ENCODE data around the gene PRDM7. TPM values are rescaled to one million over a fixed set of nuclear protein-coding genes. Genes with fewer than 3 reads are reported as not detected.
"Not testable (repeated sequence)": the region's sequence is repeated elsewhere in the genome, so short reads cannot be mapped to it uniquely, and the experiment has no call there.

The PRDM7 gene
- total RNA-seq, 1 donor from 2014 or later: not detected

DNA sequence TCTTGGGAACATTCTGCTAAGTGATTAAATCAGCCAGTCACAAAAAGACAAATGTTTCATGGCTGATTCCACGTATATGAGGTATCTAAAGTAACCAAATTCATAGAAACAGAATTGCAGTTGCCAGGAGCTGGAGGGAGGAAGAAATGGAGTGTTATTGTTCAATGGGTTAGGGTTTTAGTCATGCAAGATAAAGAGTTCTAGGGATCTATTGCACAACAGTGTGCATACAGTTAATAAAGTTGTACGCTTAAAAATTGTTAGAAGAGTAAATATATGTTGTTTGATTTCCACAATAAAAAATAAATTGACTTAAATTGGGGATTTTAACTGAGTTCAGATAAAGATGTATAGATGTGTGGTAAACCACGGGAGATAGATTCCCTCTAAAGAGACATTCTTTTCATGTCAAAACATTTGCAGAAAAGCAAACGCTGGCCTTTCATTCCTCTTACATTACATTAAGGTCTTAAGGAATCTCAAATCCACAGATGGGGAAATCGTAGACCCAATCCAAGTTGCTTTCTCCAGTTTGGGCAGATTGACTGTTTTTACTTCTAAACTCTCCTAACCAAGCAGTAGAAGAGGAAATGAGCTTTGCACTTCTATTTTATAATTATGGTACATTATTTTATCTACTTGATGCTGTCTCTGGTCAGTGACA is 4.6 kb downstream of the PRDM7 start:
- DNase-seq: no peak

- no peak for DNase-seq
Observed at GRCh38 chr16:90070440-90070839, 6.7 kb downstream of the PRDM7 start.

GRCh38 chr16:90061437-90061836 is 15.7 kb downstream of the PRDM7 start:
- no peak for DNase-seq

- DNase-seq: no peak
Observed at GRCh38 chr16:90057738-90058173, 19.4 kb downstream of the PRDM7 start.

GRCh38 chr16:90056521-90056920 is 20.6 kb downstream of the PRDM7 start:
- not testable (repeated sequence) for DNase-seq

GRCh38 chr16:90055371-90055770 is 21.8 kb downstream of the PRDM7 start:
- DNase-seq: no peak

DNA sequence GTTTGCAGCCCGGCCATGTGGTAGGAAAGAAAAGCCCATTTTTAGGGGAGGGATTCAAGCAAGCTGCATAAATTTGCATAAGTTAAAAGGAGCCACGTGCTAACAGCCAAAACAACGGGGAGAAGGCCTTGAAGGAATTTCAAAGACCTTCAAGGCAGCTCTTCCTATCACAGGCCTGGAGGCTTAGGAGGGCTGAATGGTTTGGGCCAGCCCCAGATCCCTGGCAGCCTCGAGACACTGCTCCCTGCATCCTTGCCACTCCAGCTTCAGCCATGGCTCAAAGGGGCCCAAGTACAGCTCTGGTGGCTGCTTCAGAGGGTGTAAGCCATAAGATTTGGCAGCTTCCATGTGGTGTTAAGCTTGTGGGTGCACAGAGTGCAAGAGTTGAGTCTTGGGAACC is 22.6 kb downstream of the PRDM7 start:
- DNase-seq: no peak

DNA sequence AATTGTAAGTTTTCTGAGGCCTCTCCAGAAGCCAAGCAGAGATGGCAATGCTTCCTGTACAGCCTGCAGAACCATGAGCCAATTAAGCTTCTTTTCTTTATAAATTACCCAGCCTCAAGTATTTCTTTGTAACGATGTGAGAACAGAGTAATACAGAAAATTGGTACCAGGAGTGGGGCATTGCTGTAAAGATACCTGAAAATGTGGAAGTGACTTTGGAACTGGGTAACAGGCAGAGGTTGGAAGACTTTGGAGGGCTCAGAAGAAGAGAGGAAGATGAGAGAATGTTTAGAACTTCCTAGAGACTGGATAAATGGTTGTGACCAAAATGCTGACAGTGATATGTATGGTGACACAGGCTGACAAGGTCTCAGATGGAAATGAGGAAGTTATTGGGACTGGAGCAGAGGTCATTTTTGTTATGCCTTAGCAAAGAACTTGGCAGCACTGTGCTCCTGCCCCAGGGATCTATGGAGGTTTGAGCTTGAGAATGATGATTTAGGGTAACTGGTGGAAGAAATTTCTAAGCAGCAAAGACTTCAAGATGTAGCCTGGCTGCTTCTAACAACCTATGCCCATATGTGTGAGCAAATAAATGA is 23.1 kb downstream of the PRDM7 start:
- DNase-seq: no peak

DNA sequence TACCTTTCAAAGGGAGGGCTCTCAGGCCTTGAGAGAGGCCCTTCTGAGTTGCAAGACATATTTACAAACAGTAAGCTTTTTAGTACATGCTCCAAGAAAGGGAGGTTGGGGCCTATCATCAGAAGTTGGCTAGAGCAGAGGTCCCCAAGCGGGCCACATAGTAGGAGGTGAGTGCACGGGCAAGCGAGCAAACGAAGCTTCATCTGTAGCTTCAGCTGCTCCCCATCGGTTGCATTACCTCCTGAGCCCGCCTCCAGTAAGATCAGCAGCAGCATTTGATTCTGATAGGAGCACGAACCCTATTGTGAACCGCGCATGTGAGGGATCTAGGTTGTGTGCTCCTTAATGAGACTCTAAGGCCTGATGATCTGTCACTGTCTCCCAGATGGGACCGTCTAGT is 26.2 kb downstream of the PRDM7 start:
- DNase-seq: no peak

DNA sequence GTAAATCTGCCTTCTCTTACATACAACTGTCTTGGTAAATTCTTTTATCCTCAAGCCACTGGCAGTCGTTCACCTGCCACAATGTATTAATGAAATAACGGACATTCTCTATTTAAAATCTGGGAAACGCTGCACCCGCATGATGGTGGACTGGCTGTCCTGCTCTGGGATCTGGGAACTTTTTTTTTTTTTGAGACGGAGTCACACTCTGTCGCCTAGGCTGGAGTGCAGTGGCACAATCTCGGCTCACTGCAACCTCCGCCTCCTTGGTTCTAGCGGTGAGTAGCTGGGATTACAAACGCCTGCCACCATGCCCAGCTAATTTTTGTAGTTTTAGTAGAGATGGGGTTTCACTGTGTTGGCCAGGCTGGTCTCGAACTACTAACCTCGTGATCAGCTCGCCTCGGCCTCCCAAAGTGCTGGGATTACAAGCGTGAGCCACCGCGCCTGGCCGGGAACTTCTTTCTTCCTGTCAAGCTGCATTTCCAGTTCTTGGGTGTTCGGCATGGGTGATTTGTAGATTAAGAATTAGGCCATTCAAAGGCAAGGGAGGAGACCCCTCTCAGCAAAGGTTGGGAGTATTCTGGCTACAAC is 28.3 kb downstream of the PRDM7 start:
- DNase-seq: no peak

GRCh38 chr16:90048347-90048722 is 28.8 kb downstream of the PRDM7 start:
- no peak for DNase-seq

DNA sequence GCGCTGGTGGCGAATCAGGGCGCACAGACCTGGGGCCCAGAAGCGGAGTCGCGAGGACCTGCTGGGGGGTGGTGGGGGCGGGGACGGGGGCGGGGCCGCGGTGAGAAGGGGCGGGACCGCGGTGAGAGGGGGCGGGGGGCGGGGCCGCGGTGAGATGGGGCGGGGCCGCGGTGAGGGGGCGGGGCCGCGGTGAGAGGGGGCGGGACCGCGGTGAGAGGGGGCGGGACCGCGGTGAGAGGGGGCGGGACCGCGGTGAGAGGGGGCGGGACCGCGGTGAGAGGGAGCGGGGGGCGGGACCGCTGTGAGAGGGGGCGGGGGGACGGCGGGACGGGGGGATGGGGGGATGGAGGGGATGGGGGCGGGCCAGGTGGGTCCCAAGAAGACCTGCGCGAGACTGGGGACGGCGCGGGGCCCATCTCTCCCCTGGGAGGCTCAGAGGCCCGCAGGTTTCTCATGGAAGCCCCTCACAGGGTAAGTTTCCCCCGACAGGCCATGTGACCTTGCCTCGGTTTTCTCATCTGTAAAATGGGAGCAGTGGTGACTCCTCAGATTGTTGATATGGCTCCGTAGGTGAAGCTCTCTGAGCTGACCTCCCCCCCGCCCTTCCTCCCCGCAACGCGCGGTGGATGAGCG is 29.3 kb downstream of the PRDM7 start:
- DNase-seq: no peak

- DNase-seq: no peak
Observed at GRCh38 chr16:90046971-90047713, 30.0 kb downstream of the PRDM7 start.

DNA sequence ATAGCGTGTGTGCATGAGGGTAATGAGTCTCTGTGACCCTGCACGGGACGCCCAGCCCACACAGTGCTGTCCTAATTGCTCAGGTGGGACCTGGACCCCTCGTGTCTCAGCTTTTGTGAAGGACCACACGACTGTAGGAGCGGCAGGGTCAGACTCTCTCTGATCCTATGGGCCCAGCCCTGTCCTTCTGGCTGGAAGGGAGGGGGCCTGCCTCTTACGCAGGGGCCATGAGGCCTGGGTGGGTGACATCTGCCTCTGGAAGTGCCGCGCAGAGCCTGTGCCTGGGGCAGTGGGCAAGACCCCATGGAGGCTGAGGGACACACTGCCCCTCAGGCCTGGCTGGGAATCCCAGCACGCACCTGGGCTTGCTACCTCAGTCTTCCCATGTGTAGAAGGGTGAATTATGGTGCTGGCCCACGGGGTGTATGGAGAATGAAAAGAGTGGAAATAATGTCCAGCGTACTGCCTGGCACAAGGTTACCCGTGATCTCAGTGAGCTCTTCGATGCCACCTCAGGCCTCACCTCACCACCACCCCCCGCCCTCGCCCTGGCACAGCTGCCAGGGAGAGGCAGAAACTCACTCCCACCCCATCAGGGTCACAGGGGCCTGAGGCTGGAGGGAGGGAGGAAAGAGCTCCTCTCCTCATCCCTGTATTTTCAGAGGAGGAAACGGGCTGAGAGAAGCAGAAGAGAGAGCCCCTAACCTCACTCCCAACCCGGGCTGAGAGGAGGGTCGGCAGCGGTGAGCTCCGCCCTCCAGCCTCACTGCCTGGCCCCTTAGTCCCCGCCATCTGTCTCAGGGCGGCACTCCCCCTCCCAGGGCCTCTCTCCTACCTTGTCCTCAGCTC is 30.8 kb downstream of the PRDM7 start:
- DNase-seq: no peak

GRCh38 chr16:90044111-90044551 is 33.0 kb downstream of the PRDM7 start:
- no peak for DNase-seq

GRCh38 chr16:90043526-90043925 is 33.6 kb downstream of the PRDM7 start:
- DNase-seq: no peak

DNA sequence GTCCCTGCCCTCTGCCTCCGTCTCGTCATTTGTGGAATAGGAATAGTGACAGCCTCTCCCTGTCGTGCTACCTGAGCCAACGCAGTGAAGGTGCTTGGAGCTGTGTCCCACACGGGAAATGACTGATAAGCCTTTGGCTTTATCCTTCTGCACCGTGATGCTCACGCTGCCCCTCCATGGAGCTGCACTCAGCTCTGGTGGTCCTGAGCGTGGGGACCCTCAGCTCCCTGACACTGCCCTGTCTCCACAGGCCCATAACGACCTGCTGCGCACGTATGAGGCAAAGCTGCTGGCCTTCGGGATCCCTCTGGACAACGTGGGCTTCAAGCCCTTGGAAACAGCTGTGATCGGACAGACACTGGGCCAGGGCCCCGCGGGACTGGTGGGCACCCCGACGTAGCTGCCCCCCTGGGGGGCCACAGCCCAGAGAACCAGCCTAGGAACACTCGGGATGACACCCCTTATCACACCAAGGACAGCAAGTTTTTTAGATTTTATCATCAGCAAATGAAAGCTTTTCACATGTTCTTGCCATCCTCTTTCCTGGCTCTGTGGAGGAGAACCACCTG is 34.1 kb downstream of the PRDM7 start:
- no peak for DNase-seq

GRCh38 chr16:90041896-90042473 is 35.1 kb downstream of the PRDM7 start:
- no peak for DNase-seq

DNA sequence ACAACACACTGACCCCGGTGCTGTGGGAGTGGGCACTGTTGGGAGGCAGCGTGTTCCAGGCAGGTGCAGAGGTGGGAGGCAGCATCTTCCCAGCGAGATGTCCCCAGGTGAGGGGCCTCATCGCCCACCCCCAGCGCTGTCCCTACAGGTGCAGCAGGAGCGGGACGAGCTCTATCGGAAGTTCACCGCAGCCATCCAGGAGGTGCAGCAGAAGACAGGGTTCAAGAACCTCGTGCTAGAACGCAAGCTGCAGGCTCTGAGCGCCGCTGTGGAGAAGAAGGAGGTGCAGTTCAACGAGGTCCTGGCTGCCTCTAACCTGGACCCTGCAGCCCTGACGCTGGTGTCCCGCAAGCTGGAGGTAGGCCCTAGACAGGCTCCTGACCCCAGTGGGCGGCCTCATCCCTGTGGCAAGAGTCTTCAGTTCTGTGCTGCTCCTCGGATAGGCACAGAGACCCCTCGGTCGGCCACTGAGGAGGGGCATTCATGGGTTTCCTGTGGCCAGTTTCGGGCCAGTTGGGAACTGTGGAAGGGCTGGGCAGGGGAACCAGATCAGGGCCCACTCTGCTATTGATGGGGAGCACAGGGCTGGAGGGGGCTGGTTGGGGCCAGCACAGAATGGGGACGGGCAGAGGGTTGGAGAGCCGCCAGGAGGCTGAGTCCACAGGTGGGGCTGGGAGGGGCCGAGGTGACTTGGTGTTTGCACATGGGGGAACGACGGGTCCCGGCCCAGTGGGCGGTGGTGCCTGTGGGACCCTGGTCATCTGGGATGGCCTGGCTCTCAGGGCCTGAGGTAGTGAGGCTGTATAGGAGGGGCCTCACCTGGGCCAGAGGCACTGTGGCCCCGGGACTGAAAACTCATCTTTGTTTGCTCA is 36.7 kb downstream of the PRDM7 start:
- no peak for DNase-seq

DNA sequence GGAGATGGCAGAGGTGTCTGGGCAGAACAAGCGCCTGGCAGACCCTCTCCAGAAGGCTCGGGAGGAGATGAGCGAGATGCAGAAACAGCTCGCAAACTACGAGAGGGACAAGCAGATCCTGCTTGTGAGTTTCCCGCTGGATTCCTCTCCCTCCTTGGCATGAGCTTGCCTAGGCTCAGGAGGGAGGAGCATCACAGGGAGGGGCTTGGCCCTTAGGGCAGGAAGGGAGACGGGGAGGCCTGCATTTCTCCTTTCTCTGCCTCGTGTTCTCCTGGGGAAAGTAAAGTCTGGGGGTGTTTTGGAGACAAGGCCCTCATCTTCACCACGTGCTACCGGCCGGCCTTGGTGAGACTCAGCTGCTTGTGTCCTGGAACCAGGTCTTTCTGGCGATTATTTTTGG is 39.9 kb downstream of the PRDM7 start:
- no peak for DNase-seq

Measured in skin of body (tissue), 2 donors.